ENCODE data around the gene SMIM24. TPM values are rescaled to one million over a fixed set of nuclear protein-coding genes. Genes with fewer than 3 reads are reported as not detected.

The SMIM24 gene
- total RNA-seq, 1 donor from 2014 or later: 1.7 TPM

- peaks cover 10% of the 10 kb centered on the region for H3F3A ChIP-seq (ENCODE audit: low read depth)
- H4K20me1 ChIP-seq (ENCODE audit: low read depth): peaks cover 12% of the 10 kb centered on the region
- no peak overlapping the region for H3K9ac ChIP-seq
- H3K4me3 Mint-ChIP-seq: no peak overlapping the region
- TF ChIP-seq EZH2phosphoT487 (IDR thresholded peaks at IDR 0.05): no peak
- no peak for TF ChIP-seq EZH2 (IDR thresholded peaks at IDR 0.05)
- no peak for TF ChIP-seq CTCF (IDR thresholded peaks at IDR 0.05)
- no peak overlapping the region for H3K4me3 ChIP-seq
- H2AFZ ChIP-seq (replicated peaks): no peak overlapping the region
- peaks cover 20% of the 10 kb centered on the region for H3K4me1 ChIP-seq
- peaks cover 3% of the 10 kb centered on the region for H3K4me1 Mint-ChIP-seq
- H3K36me3 Mint-ChIP-seq: no peaks in the 10 kb centered on the region
- H3K9me3 Mint-ChIP-seq: peaks cover 14% of the 10 kb centered on the region
- no peak overlapping the region for H3K27ac Mint-ChIP-seq
- no peaks in the 10 kb centered on the region for H3K36me3 ChIP-seq
- DNase-seq (ENCODE audit: low spot score): no peak
- no peak overlapping the region for H3K4me2 ChIP-seq
- no peaks in the 10 kb centered on the region for H3K9me3 ChIP-seq (ENCODE audit: low read depth)
- H3K27me3 Mint-ChIP-seq (ENCODE audit: insufficient read depth, low read depth): peaks cover 53% of the 10 kb centered on the region
- H3K79me2 ChIP-seq (ENCODE audit: low read depth): no peaks in the 10 kb centered on the region
- peaks cover 98% of the 10 kb centered on the region for H3K27me3 ChIP-seq
- no peak overlapping the region for H3K27ac ChIP-seq
Observed at GRCh38 chr19:3466635-3467034, 13.7 kb downstream of the SMIM24 start.

GRCh38 chr19:3465552-3465951 is 14.8 kb downstream of the SMIM24 start:
- Mint-ChIP-seq H3K4me3 (no peak overlapping the region), H3K36me3 (no peaks in the 10 kb centered on the region), H3K27ac (no peak overlapping the region), H3K9me3 (peaks cover 14% of the 10 kb centered on the region), H3K4me1 (peaks cover 3% of the 10 kb centered on the region), H3K27me3 (ENCODE audit: insufficient read depth, low read depth) (peaks cover 56% of the 10 kb centered on the region)
- no peak overlapping the region for H2AFZ ChIP-seq (replicated peaks)
- TF ChIP-seq EZH2phosphoT487 (IDR thresholded peaks at IDR 0.05) (no peak), EZH2 (IDR thresholded peaks at IDR 0.05) (no peak), CTCF (IDR thresholded peaks at IDR 0.05) (no peak)
- H3K4me2 ChIP-seq: no peak overlapping the region
- DNase-seq (ENCODE audit: low spot score): no peak
- H3K9ac ChIP-seq: no peak overlapping the region
- H3K4me3 ChIP-seq: no peak overlapping the region
- H3K9me3 ChIP-seq (ENCODE audit: low read depth): no peaks in the 10 kb centered on the region
- peaks cover 20% of the 10 kb centered on the region for H3K4me1 ChIP-seq
- H3K79me2 ChIP-seq (ENCODE audit: low read depth): no peaks in the 10 kb centered on the region
- no peaks in the 10 kb centered on the region for H3K36me3 ChIP-seq
- peaks cover 98% of the 10 kb centered on the region for H3K27me3 ChIP-seq
- peaks cover 10% of the 10 kb centered on the region for H3F3A ChIP-seq (ENCODE audit: low read depth)
- H3K27ac ChIP-seq: no peak overlapping the region
- peaks cover 12% of the 10 kb centered on the region for H4K20me1 ChIP-seq (ENCODE audit: low read depth)

- H3F3A ChIP-seq (ENCODE audit: low read depth): peaks cover 10% of the 10 kb centered on the region
- H3K27me3 Mint-ChIP-seq (ENCODE audit: insufficient read depth, low read depth): peaks cover 56% of the 10 kb centered on the region
- peak overlapping the region; percentile 17 for H3K4me3 ChIP-seq
- DNase-seq (ENCODE audit: low spot score): peak; percentile 47
- no peaks in the 10 kb centered on the region for H3K36me3 Mint-ChIP-seq
- no peak overlapping the region for H3K27ac ChIP-seq
- peaks cover 98% of the 10 kb centered on the region for H3K27me3 ChIP-seq
- H3K4me1 ChIP-seq: peaks cover 20% of the 10 kb centered on the region
- no peaks in the 10 kb centered on the region for H3K9me3 ChIP-seq (ENCODE audit: low read depth)
- no peak overlapping the region for H2AFZ ChIP-seq (replicated peaks)
- no peak overlapping the region for H3K9ac ChIP-seq
- H3K9me3 Mint-ChIP-seq: peaks cover 14% of the 10 kb centered on the region
- H3K4me3 Mint-ChIP-seq: no peak overlapping the region
- TF ChIP-seq EZH2 (IDR thresholded peaks at IDR 0.05): no peak
- TF ChIP-seq EZH2phosphoT487 (IDR thresholded peaks at IDR 0.05): peak; percentile 4
- TF ChIP-seq CTCF (IDR thresholded peaks at IDR 0.05): no peak
- H3K36me3 ChIP-seq: no peaks in the 10 kb centered on the region
- H3K27ac Mint-ChIP-seq: no peak overlapping the region
- H3K4me1 Mint-ChIP-seq: peaks cover 3% of the 10 kb centered on the region
- H3K79me2 ChIP-seq (ENCODE audit: low read depth): no peaks in the 10 kb centered on the region
- H4K20me1 ChIP-seq (ENCODE audit: low read depth): peaks cover 12% of the 10 kb centered on the region
- peak overlapping the region; percentile 72 for H3K4me2 ChIP-seq
Observed at GRCh38 chr19:3464587-3465235, 15.6 kb downstream of the SMIM24 start.

All from neural progenitor cell (in vitro differentiated cells).